ENCODE measurements around the gene RNF222.
"Not testable (repeated sequence)": the region's sequence is repeated elsewhere in the genome, so short reads cannot be mapped to it uniquely, and the experiment has no call there.

RNF222 gene

DNA sequence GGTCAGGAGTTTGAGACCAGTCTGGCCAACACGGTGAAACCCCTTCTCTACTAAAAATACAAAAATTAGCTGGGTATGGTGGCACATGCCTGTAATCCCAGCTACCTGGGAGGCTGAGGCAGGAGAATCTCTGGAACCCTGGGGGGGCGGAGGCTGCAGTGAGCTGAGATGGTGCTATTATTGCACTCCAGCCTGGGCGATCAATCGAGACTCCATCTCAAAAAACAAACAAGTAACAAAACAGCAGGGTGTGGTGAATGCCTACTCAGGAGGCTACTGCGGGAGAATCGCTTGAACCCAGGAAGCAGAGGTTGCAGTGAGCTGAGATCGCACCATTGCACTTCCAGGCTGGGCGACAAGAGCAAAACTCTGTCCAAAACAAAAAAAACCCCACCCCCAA is 19.5 kb downstream of the RNF222 start:
- FAIRE-seq = not testable (repeated sequence)

DNA sequence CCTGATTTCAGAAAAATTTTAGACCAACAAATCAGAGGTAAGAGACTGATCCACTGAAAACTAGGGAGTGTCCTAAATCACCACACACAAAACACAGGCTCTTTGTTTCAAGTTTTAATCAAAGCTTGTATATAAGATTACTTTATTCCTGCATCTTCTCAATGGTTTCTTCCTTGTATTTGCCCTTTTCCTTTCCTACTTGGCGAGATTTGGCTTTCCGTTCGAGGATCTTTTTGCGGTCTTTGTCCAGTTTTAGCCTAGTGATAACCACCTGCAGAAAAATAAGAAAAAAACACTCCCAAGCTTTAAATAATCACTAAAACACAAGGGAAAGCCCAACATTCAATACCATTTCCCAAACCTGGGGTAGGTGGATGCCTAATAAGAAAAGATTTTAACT is 20.2 kb downstream of the RNF222 start:
- FAIRE-seq = no peak

- no peak for FAIRE-seq
These were observed 21.2 kb downstream of the RNF222 start, which contains the start of gene KRABD2 for GRCh38 chr17:8376271-8377067. Gene KRABD2, minus strand, starts transcription at chr17:8376704.

GRCh38 chr17:8375738-8376259 is 21.8 kb downstream of the RNF222 start:
- no peak for FAIRE-seq

DNA sequence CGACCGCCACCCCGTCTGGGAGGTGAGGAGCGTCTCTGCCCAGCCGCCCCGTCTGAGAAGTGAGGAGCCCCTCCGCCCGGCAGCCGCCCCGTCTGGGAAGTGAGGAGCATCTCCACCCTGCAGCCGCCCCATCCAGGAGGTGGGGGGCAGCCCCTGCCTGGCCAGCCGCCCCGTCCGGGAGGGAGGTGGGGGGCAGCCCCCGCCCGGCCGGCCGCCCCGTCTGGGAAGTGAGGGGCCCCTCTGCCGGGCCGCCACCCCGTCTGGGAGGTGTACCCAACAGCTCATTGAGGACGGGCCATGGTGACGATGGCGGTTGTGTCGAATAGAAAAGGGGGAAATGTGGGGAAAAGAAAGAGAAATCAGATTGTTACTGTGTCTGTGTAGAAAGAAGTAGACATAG is 23.8 kb downstream of the RNF222 start:
- FAIRE-seq = not testable (repeated sequence)

- no peak for FAIRE-seq
These were observed 25.2 kb downstream of the RNF222 start for GRCh38 chr17:8372422-8372821.

GRCh38 chr17:8371786-8372185 is 25.8 kb downstream of the RNF222 start:
- no peak for FAIRE-seq

- no peak for FAIRE-seq
These were observed 27.7 kb downstream of the RNF222 start for GRCh38 chr17:8369944-8370343.

DNA sequence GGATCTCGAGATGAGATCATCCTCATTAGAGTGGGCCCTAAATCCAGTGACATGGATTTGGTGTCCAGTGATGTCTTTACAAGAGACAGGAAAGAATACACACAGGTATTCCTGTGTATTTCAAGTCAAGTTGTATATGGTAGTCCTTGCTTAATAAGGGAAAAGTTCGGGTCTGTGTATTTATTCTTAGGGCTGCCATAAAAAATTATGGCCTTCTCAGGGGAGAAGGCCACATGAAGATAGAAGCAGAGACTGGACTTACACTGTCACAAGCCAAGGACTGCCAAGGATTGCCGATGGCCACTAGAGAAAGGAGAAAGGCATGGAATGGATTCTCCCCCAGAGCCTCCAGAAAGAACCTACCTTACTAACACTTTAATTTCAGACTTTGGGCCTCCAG is 29.4 kb downstream of the RNF222 start:
- FAIRE-seq = no peak

DNA sequence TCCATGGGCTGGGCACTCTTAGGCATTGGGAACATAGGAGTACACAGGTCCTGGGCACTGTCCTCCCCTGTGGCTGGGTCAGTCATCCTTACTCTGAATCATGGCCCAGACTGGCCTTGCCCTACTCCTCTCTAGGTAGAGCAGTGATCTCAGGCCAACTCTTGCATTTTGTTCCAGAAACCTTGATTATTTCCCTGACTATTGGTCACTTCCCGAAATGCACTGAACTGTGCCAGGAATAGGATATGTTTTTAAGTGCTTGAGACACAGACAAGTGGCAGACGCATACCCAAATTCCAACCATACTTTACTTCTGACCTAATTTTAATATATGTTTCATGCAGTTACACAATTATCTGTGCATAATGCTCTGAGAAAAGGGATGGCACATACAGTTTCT is 31.4 kb downstream of the RNF222 start:
- FAIRE-seq = no peak

GRCh38 chr17:8365143-8365542 is 32.5 kb downstream of the RNF222 start:
- no peak for FAIRE-seq

GRCh38 chr17:8362651-8363332 is 34.8 kb downstream of the RNF222 start:
- no peak for FAIRE-seq

- FAIRE-seq = no peak
These were observed 36.9 kb downstream of the RNF222 start for GRCh38 chr17:8360751-8361150.

- peak; percentile 99 for FAIRE-seq
These were observed 37.4 kb downstream of the RNF222 start for GRCh38 chr17:8360260-8360659.

- FAIRE-seq = no peak
These were observed 37.9 kb downstream of the RNF222 start for GRCh38 chr17:8359769-8360168.

GRCh38 chr17:8357910-8358309 is 39.7 kb downstream of the RNF222 start:
- no peak for FAIRE-seq

GRCh38 chr17:8354236-8354635 is 43.4 kb downstream of the RNF222 start:
- no peak for FAIRE-seq

DNA sequence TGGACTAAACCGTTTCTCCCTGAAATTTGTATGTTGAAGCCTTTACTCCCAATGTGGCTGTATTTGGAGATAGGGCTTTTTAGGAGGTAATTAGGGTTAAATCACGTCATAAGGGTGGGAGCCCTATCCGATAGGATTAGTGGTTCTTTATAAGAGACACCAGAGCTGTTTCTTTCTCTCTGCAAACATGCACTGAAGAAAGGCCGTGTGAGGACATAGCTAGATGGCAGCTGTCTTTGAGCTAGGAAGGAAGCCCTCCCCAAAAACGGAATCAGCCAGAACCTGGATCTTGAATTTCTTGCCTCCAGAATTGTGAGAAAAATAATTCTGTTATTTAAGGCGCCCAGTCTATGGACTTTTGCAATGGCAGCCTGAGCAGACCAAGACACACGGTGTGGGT is 43.9 kb downstream of the RNF222 start:
- no peak for FAIRE-seq

- no peak for FAIRE-seq
These were observed 47.3 kb downstream of the RNF222 start for GRCh38 chr17:8350339-8350738.

- FAIRE-seq = not testable (repeated sequence)
These were observed 50.6 kb downstream of the RNF222 start for GRCh38 chr17:8347001-8347400.

- no peak for FAIRE-seq
These were observed 51.5 kb downstream of the RNF222 start for GRCh38 chr17:8345951-8346665.

DNA sequence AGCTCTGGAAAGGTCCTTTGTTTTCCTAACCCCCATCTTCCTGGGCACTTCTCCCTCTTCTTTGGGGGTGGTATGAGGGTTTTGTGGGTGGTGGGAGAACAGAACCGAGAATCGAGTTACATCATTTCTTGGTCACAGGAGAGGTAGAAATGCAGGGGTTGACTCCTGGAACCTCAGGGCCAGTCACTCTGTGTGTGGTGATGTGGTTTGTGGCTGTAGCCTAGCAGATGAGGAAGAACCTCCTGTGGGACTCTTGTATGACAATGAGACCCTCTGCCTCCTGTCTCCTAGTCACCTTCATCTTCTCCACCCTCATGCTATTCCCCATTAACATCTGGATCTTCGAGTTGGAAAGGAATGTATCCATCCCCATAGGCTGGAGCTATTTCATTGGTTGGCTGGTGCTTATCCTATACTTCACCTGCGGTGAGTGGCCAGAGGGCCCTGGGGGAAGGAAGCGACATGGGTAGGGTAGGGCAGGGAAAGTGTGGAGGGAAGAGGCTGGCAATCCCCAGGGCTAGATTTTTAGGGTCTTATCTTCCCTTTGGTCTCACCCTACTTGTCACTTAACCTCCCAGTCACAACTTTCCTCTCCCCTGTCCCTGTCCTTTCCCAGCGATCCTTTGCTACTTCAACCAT is 52.5 kb downstream of the RNF222 start:
- FAIRE-seq = no peak

DNA sequence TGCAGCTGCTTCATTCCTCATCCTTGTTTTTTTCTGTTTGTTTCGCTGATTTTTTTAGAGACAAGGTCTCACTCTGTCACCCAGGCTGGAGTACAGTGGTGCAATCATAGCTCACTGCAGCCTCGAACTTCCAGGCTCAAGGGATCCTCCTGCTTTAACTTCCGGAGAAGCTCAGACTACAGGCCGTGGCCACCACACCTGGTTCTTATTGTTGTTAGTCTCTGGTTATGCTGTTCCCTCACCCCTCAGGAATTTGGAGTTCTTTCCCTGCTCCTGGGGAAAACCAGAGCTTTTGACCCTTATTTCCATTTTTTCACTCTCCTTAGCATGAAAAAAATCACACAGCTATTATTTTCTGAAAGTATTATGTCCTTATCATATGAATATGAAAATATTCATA is 56.2 kb downstream of the RNF222 start:
- no peak for FAIRE-seq
